IMR-90 (cell line): ENCODE results near the gene SFXN3. TPM values are rescaled to one million over a fixed set of nuclear protein-coding genes. Genes with fewer than 3 reads are reported as not detected.

Experiments
- ATAC-seq: fragments of 200-7000 bp; cut with Tn5 transposase; 2 replicates; pipeline ENCODE4 v1.9.1; 2020; ENCODE audit warnings: low read depth, mild to moderate bottlenecking, moderate library complexity
- BruUV-seq: library from RNA; stranded (reverse); fragments of 400-500 nt; replicated peaks from 2 replicates; lab custom pipeline; 2021; lab: Mats Ljungman, UMichigan
- CTCF ChIA-PET: fragments of 300-600 bp; formaldehyde crosslinking; extraction: SDS; loops from one replicate; lab custom pipeline; 2021; ENCODE audit warnings: antibody characterized with exemption; lab: Yijun Ruan, JAX
- POLR2A ChIA-PET: fragments of 300-600 bp; sonication (Branson Sonifier 250); formaldehyde crosslinking; loops from one replicate; lab custom pipeline; 2022; ENCODE audit warnings: antibody characterized with exemption; ENCODE audit not compliant: unreplicated experiment; lab: Charles Lee
- DNase-seq: peaks from one replicate; pipeline ENCODE4 v3.0.0; 2013
- H2AFZ ChIP-seq: replicated peaks from 2 replicates; pipeline ENCODE3; 2013; ENCODE audit warnings: low read length, mild to moderate bottlenecking; ENCODE audit not compliant: poor library complexity
- H2AK5ac ChIP-seq: 2 replicates; pipeline ENCODE4 v1.6.1; 2013; ENCODE audit warnings: low read depth, low read length, inconsistent platforms
- H2AK9ac ChIP-seq: replicated peaks from 2 replicates; pipeline ENCODE3; 2013; ENCODE audit warnings: mild to moderate bottlenecking, low read depth, low read length, moderate library complexity; ENCODE audit not compliant: poor library complexity
- H2BK120ac ChIP-seq: 2 replicates; pipeline ENCODE4 v1.6.1; 2013; ENCODE audit warnings: low read depth, low read length, inconsistent platforms
- H2BK15ac ChIP-seq: 3 replicates; pipeline ENCODE4 v1.6.1; 2013; ENCODE audit warnings: low read depth, low read length, inconsistent platforms
- H2BK20ac ChIP-seq: 2 replicates; pipeline ENCODE4 v1.6.1; 2013; ENCODE audit warnings: low read depth, mild to moderate bottlenecking, inconsistent platforms, low read length, moderate library complexity
- H2BK5ac ChIP-seq: 2 replicates; pipeline ENCODE4 v1.6.1; 2013; ENCODE audit warnings: mild to moderate bottlenecking, low read depth, low read length, inconsistent platforms; ENCODE audit not compliant: poor library complexity, severe bottlenecking
- H3K14ac ChIP-seq: replicated peaks from 2 replicates; pipeline ENCODE4 v1.6.1; 2013; ENCODE audit warnings: low read depth, low read length, inconsistent platforms
- H3K18ac ChIP-seq: 2 replicates; pipeline ENCODE4 v1.6.1; 2013; ENCODE audit warnings: low read depth, low read length, control low read depth
- H3K23ac ChIP-seq: 2 replicates; pipeline ENCODE4 v1.6.1; 2013; ENCODE audit warnings: low read depth, low read length, inconsistent platforms
- H3K27ac ChIP-seq: 2 replicates; pipeline ENCODE4 v1.5.1; 2013; ENCODE audit warnings: mild to moderate bottlenecking, control low read depth, low read length; ENCODE audit not compliant: insufficient read depth
- H3K27me3 ChIP-seq: 2 replicates; pipeline ENCODE4 v1.6.1; 2013; ENCODE audit warnings: low read length; ENCODE audit not compliant: control insufficient read depth, insufficient read depth
- H3K36me3 ChIP-seq: 2 replicates; pipeline ENCODE4 v1.6.1; 2013; ENCODE audit warnings: low read length, mixed read lengths; ENCODE audit not compliant: control insufficient read depth, insufficient read depth
- H3K4ac ChIP-seq: 2 replicates; pipeline ENCODE4 v1.6.1; 2013; ENCODE audit warnings: low read depth, low read length, inconsistent platforms
- H3K4me1 ChIP-seq: 2 replicates; pipeline ENCODE4 v1.6.1; 2013; ENCODE audit warnings: low read length, mixed read lengths; ENCODE audit not compliant: control insufficient read depth, insufficient read depth
- H3K4me2 ChIP-seq: 2 replicates; pipeline ENCODE4 v1.6.1; 2013; ENCODE audit warnings: low read depth, mild to moderate bottlenecking, control low read depth, low read length, moderate library complexity
- H3K4me3 ChIP-seq: 2 replicates; pipeline ENCODE4 v1.5.1; 2013; ENCODE audit warnings: low read depth, mild to moderate bottlenecking, control low read depth, low read length, moderate library complexity; ENCODE audit not compliant: insufficient read depth
- H3K56ac ChIP-seq: 2 replicates; pipeline ENCODE4 v1.6.1; 2013; ENCODE audit warnings: low read length, inconsistent platforms; ENCODE audit not compliant: insufficient read depth; ENCODE audit errors: extremely low read depth
- H3K79me1 ChIP-seq, 2 experiments: 2 replicates each; pipeline ENCODE4 v1.6.1; 2013; ENCODE audit warnings: low read length in 2 of 2, inconsistent platforms in 1 of 2, low read depth in 1 of 2
- H3K9ac ChIP-seq: 2 replicates; pipeline ENCODE4 v1.6.1; 2013; ENCODE audit warnings: low read depth, low read length, control low read depth
- H3K9me1 ChIP-seq: 2 replicates; pipeline ENCODE4 v1.6.1; 2013; ENCODE audit warnings: low read length, inconsistent platforms; ENCODE audit not compliant: insufficient read depth
- H3K9me3 ChIP-seq: 2 replicates; pipeline ENCODE4 v1.6.1; 2013; ENCODE audit warnings: low read length; ENCODE audit not compliant: control insufficient read depth, insufficient read depth
- H4K20me1 ChIP-seq: 2 replicates; pipeline ENCODE4 v1.6.1; 2013; ENCODE audit warnings: low read length, inconsistent platforms; ENCODE audit not compliant: insufficient read depth
- H4K5ac ChIP-seq: 2 replicates; pipeline ENCODE4 v1.6.1; 2013; ENCODE audit warnings: mild to moderate bottlenecking, low read depth, low read length, control low read depth
- H4K8ac ChIP-seq, 2 experiments: 2 replicates each; pipeline ENCODE4 v1.6.1; 2013; ENCODE audit warnings: low read depth in 2 of 2, low read length in 2 of 2, control low read depth in 1 of 2, inconsistent platforms in 1 of 2
- H4K91ac ChIP-seq: 2 replicates; pipeline ENCODE4 v1.6.1; 2013; ENCODE audit warnings: low read depth, low read length, inconsistent platforms; ENCODE audit not compliant: insufficient read depth
- CEBPB ChIP-seq: IDR thresholded peaks from 2 replicates; pipeline ENCODE4 v1.6.1; 2012; ENCODE audit warnings: low read depth, low read length, improper control_type of control experiment
- CHD1 ChIP-seq: IDR thresholded peaks from 2 replicates; pipeline ENCODE4 v1.6.1; 2012; ENCODE audit warnings: low read depth, low read length, improper control_type of control experiment
- MAZ ChIP-seq: IDR thresholded peaks from 2 replicates; pipeline ENCODE4 v1.6.1; 2012; ENCODE audit warnings: low read depth, mild to moderate bottlenecking, low read length, improper control_type of control experiment, moderate library complexity, borderline replicate concordance
- MXI1 ChIP-seq: IDR thresholded peaks from 2 replicates; pipeline ENCODE4 v1.6.1; 2012; ENCODE audit warnings: low read depth, mild to moderate bottlenecking, low read length, moderate library complexity, borderline replicate concordance
- NFE2L2 ChIP-seq: fragments of 150-350 bp; IDR thresholded peaks from 2 replicates; pipeline ENCODE4 v1.6.1; 2016; ENCODE audit warnings: low read depth, mild to moderate bottlenecking, low read length
- POLR2A ChIP-seq: IDR thresholded peaks from 2 replicates; pipeline ENCODE4 v1.6.1; 2012; ENCODE audit warnings: mild to moderate bottlenecking, low read depth, low read length
- RCOR1 ChIP-seq: IDR thresholded peaks from 2 replicates; pipeline ENCODE4 v1.6.1; 2012; ENCODE audit warnings: mild to moderate bottlenecking, low read length, improper control_type of control experiment; ENCODE audit not compliant: insufficient replicate concordance
- RFX5 ChIP-seq: IDR thresholded peaks from 2 replicates; pipeline ENCODE4 v1.8.0; 2012; ENCODE audit warnings: low read depth, mild to moderate bottlenecking, low read length, moderate library complexity
- SMC3 ChIP-seq: fragments of 150-350 bp; IDR thresholded peaks from 2 replicates; pipeline ENCODE4 v1.6.1; 2016; ENCODE audit warnings: low read depth, mild to moderate bottlenecking, antibody characterized with exemption, low read length, moderate library complexity
- WGBS, 2 experiments: methylation state at CpG; one replicate each; pipeline versions ENCODE4 v1.1.5 to v1.1.7; 2013; ENCODE audit warnings: missing lambda C conversion rate in 2 of 2; ENCODE audit not compliant: insufficient read length in 1 of 2; ENCODE audit errors: extremely low coverage in 2 of 2; 5-methylcytosine and 5-hydroxymethylcytosine counted together
- dilution Hi-C: fragments of 300-500 bp; cut with HindIII; formaldehyde crosslinking; loops from one replicate; pipeline ENCODE4 v1.14.3; 2018; ENCODE audit warnings: low sequenced_read_pairs; ENCODE audit not compliant: unreplicated experiment
- in situ Hi-C: fragments of 300-500 bp; cut with MboI; formaldehyde crosslinking; loops from 3 replicates; pipeline ENCODE4 v1.14.3; 2019; ENCODE audit warnings: low sequenced_read_pairs, inconsistent platforms, mixed read lengths
- intact Hi-C: fragments of 100-400 bp; cut with micrococcal nuclease; formaldehyde crosslinking; loops from 2 replicates; pipeline ENCODE4 v1.10.0; 2022
- polyA plus RNA-seq, 3 experiments: library from polyadenylated mRNA; depleted of rRNA; stranded (reverse); fragments of >200 nt; gene quantifications; 2 replicates each; pipeline ENCODE4 v1.2.3, GENCODE V29; 2012; ENCODE audit warnings: low replicate concordance in 1 of 3
- total RNA-seq: library from RNA; depleted of rRNA; stranded (reverse); fragments of >200 nt; gene quantifications from 2 replicates; pipeline ENCODE4 v1.2.3, GENCODE V29; 2012
- TF ChIP-seq, protein P1 (sequence below): conservative IDR thresholded peaks from 2 replicates; pipeline ENCODE4 v1.5.1; 2012; ENCODE audit warnings: mild to moderate bottlenecking, low read depth, low read length, improper control_type of control experiment

Gene SFXN3
- total and polyA plus RNA-seq, 2 of the 4 experiments (the other 2 are of a cell fraction) = 64.7 to 77.2 TPM

GRCh38 chr10:101029520-101030295 lies 1.3 kb upstream of the SFXN3 start:
- peaks cover 2% of the 10 kb centered on the region; the same call in 1 of the 2 replicates for H3K27me3 ChIP-seq
- H4K91ac ChIP-seq = no peak overlapping the region
- H3K36me3 ChIP-seq = peaks cover 1% of the 10 kb centered on the region; the same call in 1 of the 2 replicates
- no peaks in the 10 kb centered on the region for H3K9me3 ChIP-seq
- H4K20me1 ChIP-seq = peaks cover 17% of the 10 kb centered on the region
- no peak overlapping the region for H4K5ac ChIP-seq
- H3K23ac ChIP-seq = no peak overlapping the region
- H3K4me1 ChIP-seq = peaks cover 2% of the 10 kb centered on the region
- H2AK9ac ChIP-seq = peak overlapping the region; percentile 61
- H3K4me2 ChIP-seq = no peak overlapping the region
- ChIA-PET POLR2A (no interaction called here), CTCF (interaction anchor here (0.6 to 1.2 kb wide), 2 partner anchors 12 to 31 kb away, joined by 3 to 4 read pairs; no protein-coding TSS in a partner anchor)
- peaks cover 2 to 38% of the 10 kb centered on the region in 2 experiments; a peak in 3 of 4 replicates for H3K79me1 ChIP-seq
- intact Hi-C loops = loop anchor here (5.0 kb wide), 1 partner anchor 38 kb away; no protein-coding TSS in a partner anchor
- no peak overlapping the region for H3K4ac ChIP-seq
- dilution Hi-C loops = no loop called here
- H3K56ac ChIP-seq = no peak overlapping the region
- H2BK15ac ChIP-seq = no peak overlapping the region
- H2BK120ac ChIP-seq = no peak overlapping the region
- in situ Hi-C loops = no loop called here
- H4K8ac ChIP-seq = no peak overlapping the region
- WGBS, 2 experiments = no CpG with 5 or more reads among the region's 27 CpGs
- no peak for TF ChIP-seq POLR2A
- TF ChIP-seq SMC3 = no peak
- TF ChIP-seq CEBPB = no peak
- no peak for TF ChIP-seq NFE2L2
- no peak for TF ChIP-seq MXI1
- no peak for TF ChIP-seq CHD1
- no peak for TF ChIP-seq RFX5
- TF ChIP-seq, protein P1, sequence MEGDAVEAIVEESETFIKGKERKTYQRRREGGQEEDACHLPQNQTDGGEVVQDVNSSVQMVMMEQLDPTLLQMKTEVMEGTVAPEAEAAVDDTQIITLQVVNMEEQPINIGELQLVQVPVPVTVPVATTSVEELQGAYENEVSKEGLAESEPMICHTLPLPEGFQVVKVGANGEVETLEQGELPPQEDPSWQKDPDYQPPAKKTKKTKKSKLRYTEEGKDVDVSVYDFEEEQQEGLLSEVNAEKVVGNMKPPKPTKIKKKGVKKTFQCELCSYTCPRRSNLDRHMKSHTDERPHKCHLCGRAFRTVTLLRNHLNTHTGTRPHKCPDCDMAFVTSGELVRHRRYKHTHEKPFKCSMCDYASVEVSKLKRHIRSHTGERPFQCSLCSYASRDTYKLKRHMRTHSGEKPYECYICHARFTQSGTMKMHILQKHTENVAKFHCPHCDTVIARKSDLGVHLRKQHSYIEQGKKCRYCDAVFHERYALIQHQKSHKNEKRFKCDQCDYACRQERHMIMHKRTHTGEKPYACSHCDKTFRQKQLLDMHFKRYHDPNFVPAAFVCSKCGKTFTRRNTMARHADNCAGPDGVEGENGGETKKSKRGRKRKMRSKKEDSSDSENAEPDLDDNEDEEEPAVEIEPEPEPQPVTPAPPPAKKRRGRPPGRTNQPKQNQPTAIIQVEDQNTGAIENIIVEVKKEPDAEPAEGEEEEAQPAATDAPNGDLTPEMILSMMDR = no peak
- TF ChIP-seq RCOR1 = no peak
- no peak for TF ChIP-seq MAZ
- no peak overlapping the region for H3K9ac ChIP-seq
- H3K9me1 ChIP-seq = 0 out of 2 replicates have a peak, but pooled peaks cover 2% of the 10 kb centered on the region
- H3K14ac ChIP-seq = no peak overlapping the region
- no TSS peak for BruUV-seq
- H3K18ac ChIP-seq = no peak overlapping the region
- H3K27ac ChIP-seq = no peak overlapping the region
- no peak overlapping the region for H2BK5ac ChIP-seq
- no peak overlapping the region for H2AK5ac ChIP-seq
- DNase-seq (no peak), ATAC-seq (no peak)
- H3K4me3 ChIP-seq = no peak overlapping the region
- peak overlapping the region; percentile 67 for H2AFZ ChIP-seq
- H2BK20ac ChIP-seq = no peak overlapping the region
